Fibroblast of lung (primary cell): ENCODE measurements around the gene CPA5.

Experiments used
- CTCF ChIP-seq, 2 donors: IDR thresholded peaks in 1 of 2; conservative IDR thresholded peaks in 1 of 2; 1 replicate in 1 of 2; 2 replicates in 1 of 2; pipeline ENCODE4 v1.5.1; 2011 to 2012; ENCODE audit warnings: low read length in 2 of 2, control low read depth in 1 of 2, inconsistent platforms in 1 of 2, low read depth in 1 of 2, mild to moderate bottlenecking in 1 of 2
- EZH2 ChIP-seq: IDR thresholded peaks from 2 replicates; pipeline ENCODE4 v1.5.1; 2012; ENCODE audit warnings: low read length, control low read depth, mild to moderate bottlenecking; ENCODE audit errors: missing control alignments

GRCh38 chr7:130398526-130399090 is 54.0 kb downstream of the CPA5 start:
- no peak for TF ChIP-seq EZH2
- TF ChIP-seq CTCF (conservative IDR thresholded peaks at IDR 0.05 in 1 of 2, IDR thresholded peaks at IDR 0.05 in 1 of 2; ENCODE audit: low read depth in 1 of 2, low read length in 2 of 2) = no peak
